Stimulated activated CD8-positive, alpha-beta memory T cell treated with anti-CD3 and anti-CD28 coated beads, Interleukin-15, amount 100 ng/mL, for 48 hours (primary cell): ENCODE data around the gene NRXN3.

ENCODE experiments used
- DNase-seq, 2 donors: peaks; one replicate each; pipeline ENCODE4 v3.0.0-alpha.2; 2020; ENCODE audit warnings: low read depth in 2 of 2

NRXN3 gene

GRCh38 chr14:79134361-79134760 lies 964.2 kb downstream of the NRXN3 start:
- DNase-seq = no peak

- no peak for DNase-seq
Measured at GRCh38 chr14:79136071-79137044, 966.2 kb downstream of the NRXN3 start.

- DNase-seq = no peak
Measured at GRCh38 chr14:79137045-79137430, 966.9 kb downstream of the NRXN3 start.

- DNase-seq = no peak
Measured at GRCh38 chr14:79137836-79138235, 967.7 kb downstream of the NRXN3 start.

- DNase-seq = no peak
Measured at GRCh38 chr14:79144896-79145295, 974.7 kb downstream of the NRXN3 start.

GRCh38 chr14:79150226-79150625 lies 980.1 kb downstream of the NRXN3 start:
- no peak for DNase-seq

GRCh38 chr14:79157369-79157768 lies 987.2 kb downstream of the NRXN3 start:
- DNase-seq = no peak

- DNase-seq = no peak
Measured at GRCh38 chr14:79161571-79161970, 991.4 kb downstream of the NRXN3 start.

- DNase-seq = no peak
Measured at GRCh38 chr14:79162833-79163232, 992.7 kb downstream of the NRXN3 start.

GRCh38 chr14:79165471-79166090 lies 995.4 kb downstream of the NRXN3 start:
- no peak for DNase-seq

- no peak for DNase-seq
Measured at GRCh38 chr14:79166171-79166570, 996.0 kb downstream of the NRXN3 start.

GRCh38 chr14:79167957-79168356 lies 997.8 kb downstream of the NRXN3 start:
- no peak for DNase-seq

GRCh38 chr14:79175671-79176070 lies 1005.5 kb downstream of the NRXN3 start:
- DNase-seq = no peak

- no peak for DNase-seq
Measured at GRCh38 chr14:79177106-79177505, 1006.9 kb downstream of the NRXN3 start.

GRCh38 chr14:79178719-79179118 lies 1008.5 kb downstream of the NRXN3 start:
- no peak for DNase-seq

GRCh38 chr14:79179985-79180384 lies 1009.8 kb downstream of the NRXN3 start:
- no peak for DNase-seq

GRCh38 chr14:79180656-79181055 lies 1010.5 kb downstream of the NRXN3 start:
- DNase-seq = no peak

- DNase-seq = no peak
Measured at GRCh38 chr14:79186523-79186922, 1016.4 kb downstream of the NRXN3 start.

GRCh38 chr14:79193689-79194477 lies 1023.7 kb downstream of the NRXN3 start:
- DNase-seq = no peak

GRCh38 chr14:79196216-79196615 lies 1026.0 kb downstream of the NRXN3 start:
- no peak for DNase-seq

GRCh38 chr14:79197516-79197915 lies 1027.3 kb downstream of the NRXN3 start:
- no peak for DNase-seq

- DNase-seq = no peak
Measured at GRCh38 chr14:79199217-79199616, 1029.0 kb downstream of the NRXN3 start.
